GM19372 (cell line): Measurements from ENCODE around the gene WDR20.

ENCODE experiments used
- ATAC-seq: cut with Tn5 transposase; IDR thresholded peaks from one replicate; pipeline ENCODE4 v1.9.1; 2021; ENCODE audit warnings: mild to moderate bottlenecking, low read depth, moderate library complexity; ENCODE audit not compliant: unreplicated experiment

WDR20 gene

GRCh38 chr14:102215576-102216250, 76.0 kb downstream of the WDR20 start:
- no peak for ATAC-seq

- no peak for ATAC-seq
Measured at GRCh38 chr14:102217399-102217798, 77.7 kb downstream of the WDR20 start.

- no peak for ATAC-seq
Measured at GRCh38 chr14:102217987-102218421, 78.3 kb downstream of the WDR20 start.

GRCh38 chr14:102218688-102219087, 79.0 kb downstream of the WDR20 start:
- ATAC-seq = no peak

- ATAC-seq = no peak
Measured at GRCh38 chr14:102219316-102219715, 79.6 kb downstream of the WDR20 start.

DNA sequence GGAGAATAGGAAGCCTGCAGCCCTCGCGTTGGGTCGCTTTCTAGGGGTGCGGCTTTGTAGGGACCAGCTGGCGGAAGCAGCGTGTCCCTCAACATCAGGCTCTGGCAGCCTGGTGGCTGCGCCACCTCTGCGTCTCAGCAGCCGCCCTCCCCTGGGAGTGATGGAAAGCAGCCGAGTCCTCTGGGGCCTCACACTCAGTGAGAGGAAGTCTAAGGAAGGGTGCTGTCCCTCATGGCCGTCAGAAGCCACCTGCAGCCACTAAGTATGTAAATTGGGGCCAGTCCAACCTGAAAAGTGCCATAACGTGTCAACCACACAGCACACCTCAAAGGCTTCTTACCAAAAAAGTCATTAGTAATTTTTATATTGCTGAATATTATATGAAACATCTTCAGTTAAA, 80.3 kb downstream of the WDR20 start:
- ATAC-seq = peak; percentile 93

DNA sequence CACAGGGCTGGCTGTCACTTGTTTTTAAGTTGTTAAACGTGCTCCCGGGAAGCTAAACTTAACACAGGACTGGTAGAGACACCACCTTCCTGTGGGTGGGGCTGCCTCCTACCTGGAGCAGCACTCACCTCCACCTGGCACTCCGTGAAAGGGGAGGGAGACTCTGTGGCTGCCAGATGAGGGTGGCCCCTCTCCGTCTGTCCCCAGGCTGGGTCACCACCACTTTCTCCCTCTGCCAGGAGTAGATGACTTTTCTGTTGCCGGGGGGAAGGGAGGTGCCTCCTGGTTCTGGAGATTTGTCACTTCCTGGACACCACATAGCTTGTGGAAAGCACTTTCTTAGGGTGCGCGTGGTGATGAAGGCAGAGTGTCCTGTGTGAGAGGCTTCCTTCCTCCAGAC, 81.3 kb downstream of the WDR20 start:
- ATAC-seq = no peak

GRCh38 chr14:102222009-102222575, 82.4 kb downstream of the WDR20 start:
- no peak for ATAC-seq

GRCh38 chr14:102222751-102223150, 83.1 kb downstream of the WDR20 start:
- no peak for ATAC-seq

- ATAC-seq = no peak
Measured at GRCh38 chr14:102223682-102224081, 84.0 kb downstream of the WDR20 start.

DNA sequence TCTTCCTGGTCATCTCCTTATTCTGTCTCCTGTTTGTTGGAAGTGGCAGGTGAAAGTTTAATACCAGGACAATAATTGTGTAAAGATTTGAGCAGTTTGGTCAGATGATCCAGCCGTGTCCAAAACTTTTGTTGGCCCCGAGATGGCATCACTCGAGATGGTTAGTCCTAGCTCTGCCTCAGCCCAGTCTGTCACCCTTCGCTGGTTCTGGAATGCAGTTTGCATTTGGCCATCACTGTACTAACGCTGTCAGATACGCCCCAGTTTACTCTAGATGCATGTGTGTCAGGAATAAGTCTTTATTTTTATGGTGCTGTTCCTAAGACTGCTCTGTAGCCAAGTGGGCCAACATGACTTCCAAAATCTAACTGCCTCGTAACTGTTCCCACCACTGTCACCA, 85.7 kb downstream of the WDR20 start:
- ATAC-seq = no peak

DNA sequence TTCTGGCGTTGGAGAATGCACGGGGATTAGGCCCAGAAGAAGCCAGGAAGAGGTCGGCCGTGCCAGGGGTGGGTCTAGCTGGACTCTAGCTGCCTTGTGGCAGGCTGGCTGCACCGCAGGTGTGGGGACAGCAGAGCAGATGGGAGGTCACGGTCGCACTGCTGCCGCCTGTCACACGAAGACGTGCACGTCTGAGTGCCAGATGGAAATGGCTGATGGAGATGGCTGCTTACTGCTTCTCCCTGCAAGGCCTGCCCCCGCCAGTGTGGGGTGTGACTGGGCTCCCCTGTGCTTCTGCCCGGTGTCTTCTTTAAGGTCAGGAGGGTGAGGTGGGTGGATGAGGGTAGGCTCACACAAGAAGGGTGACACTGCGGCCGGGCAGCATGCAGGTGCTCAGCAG, 86.2 kb downstream of the WDR20 start:
- no peak for ATAC-seq

DNA sequence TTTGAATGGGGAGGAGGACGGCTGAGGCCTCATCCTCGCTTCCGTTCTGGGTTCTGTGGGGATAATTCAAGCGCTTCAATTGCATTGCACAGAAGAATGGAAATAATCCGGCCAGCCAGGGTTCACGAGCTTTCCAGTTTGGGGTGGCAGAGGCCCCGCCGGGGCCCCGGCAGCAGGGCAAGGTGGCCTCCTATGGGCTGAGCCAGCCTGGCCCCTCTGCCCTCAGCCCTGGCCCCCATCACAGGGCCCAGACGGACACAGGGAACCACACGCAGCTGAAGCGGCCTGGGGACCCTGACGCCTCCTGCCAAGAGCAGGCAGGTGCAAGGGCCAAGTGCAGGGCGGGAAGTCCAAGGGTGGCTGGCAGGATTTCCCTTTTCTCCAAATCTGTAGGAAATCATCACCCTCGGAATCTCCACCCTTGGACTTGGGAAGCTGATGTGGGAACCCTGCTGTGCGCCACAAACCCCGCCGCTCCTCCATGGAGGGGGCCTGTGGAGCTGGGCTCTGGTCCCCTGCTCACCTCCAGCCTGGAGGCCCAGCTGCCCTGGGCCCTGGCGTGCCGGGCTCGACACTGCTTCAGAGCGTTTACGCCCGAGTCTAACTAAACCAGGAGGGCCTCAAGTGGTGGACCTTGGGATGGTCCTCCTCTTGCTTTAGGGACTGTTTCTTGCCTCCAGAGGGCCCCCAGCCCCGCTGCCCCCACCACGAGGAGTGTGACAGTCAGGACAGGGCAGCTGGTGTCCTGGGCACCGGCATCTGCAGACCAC, 86.8 kb downstream of the WDR20 start:
- no peak for ATAC-seq

GRCh38 chr14:102227184-102227964, 87.7 kb downstream of the WDR20 start:
- no peak for ATAC-seq

DNA sequence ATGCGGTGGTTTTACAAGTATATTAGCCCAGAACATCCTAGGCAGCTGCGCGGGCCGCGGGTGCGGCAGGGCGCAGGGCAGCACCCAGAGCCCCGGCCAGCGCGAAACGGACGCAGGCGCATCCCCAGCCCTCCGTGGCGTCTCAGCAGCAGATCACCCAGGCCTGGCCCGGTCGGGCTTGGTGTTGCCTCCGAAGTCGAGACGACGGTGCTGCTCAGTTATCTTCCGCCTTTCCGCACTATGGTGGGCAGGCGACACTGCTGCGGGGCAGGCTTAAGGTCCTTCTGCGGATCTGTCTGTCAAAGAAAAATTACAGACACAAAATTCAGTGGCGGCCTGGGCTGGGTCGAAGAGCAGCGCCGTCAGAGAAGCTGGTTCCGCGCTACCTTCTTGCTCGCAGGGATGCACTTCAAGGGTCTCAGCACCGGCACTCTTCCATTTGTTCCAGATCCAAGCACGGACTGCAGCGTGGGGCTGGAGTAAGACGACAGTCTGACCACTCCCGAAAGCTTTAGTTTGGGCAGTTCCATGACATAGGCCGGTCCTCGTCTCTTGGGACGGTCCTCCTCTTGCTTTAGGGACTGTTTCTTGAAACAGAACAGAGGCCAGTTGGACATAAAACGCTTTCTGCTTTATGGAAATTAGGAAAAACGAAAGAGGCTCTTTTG, 89.5 kb downstream of the WDR20 start:
- ATAC-seq = no peak

DNA sequence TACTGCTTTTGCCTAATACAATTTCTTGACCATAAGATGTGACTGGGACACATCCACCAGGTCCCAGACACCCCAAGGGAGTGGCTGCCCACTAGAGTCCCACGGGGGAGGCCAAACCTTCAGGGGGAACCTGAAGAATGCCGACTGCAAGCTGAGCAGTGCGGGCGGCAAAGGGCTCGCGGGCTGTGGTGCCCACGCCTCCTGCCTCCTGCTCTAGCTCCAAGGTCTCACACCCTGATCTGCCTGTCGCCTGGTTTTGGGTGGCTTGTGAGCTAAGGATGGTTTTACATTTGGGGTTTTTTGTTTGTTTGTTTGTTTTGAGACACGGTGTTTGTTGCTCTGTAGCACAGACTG, 90.0 kb downstream of the WDR20 start:
- no peak for ATAC-seq

DNA sequence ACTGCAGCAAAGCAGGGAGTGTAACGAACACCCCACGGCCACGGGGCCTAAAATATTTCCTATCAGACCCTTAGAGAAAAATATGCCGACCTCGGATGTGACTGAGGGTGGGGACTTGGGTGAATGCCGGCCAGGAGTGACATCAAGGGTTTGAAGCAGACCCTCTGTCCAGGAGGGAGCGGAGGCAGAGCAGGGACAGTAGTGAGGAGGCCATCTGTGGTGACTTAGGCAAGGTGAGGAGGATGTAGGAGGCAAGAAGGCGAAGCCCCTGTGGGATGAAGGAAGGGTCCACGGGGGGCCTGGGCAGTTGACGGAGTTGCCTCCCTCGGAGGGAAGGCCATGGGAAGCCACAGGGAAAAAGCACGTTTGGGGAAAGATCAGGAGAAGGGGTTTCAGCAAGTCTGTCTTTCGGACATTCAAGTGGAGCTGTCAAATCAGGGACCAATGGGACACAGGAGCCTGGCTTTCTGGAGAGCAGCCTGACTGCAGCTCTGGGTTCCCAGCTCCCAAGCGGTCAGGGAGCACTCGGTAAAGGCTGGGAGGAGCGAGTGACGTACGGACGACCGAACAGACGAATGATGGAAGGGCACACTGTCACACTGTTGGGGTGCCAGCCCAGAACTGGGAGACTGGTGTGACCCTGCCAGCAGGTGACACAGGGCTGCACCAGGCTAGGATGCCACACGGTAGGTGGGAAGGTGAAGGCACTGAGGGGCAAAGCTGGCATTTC, 90.9 kb downstream of the WDR20 start:
- ATAC-seq = no peak

GRCh38 chr14:102231476-102232347, 92.0 kb downstream of the WDR20 start:
- no peak for ATAC-seq

DNA sequence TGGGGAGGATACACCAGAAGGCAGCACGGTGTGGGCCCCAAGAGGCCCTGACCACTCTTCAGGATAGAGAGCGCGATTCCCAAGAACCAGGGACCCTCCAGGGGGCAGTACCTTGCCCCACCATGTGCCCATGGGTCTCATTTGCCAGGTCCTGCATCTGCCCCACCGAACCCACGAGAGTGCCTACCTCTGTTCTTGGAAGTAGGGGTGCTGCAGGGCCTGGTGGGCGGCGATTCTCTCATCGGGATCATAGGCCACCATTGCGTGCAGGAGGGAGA, 92.6 kb downstream of the WDR20 start:
- ATAC-seq = no peak
